ENCODE data around the gene PDE7B.

PDE7B gene

GRCh38 chr6:136025736-136026135 lies 174.2 kb downstream of the PDE7B start:
- no peak for TF ChIP-seq CTCF (IDR thresholded peaks at IDR 0.05)
- no peak overlapping the region for H3K4me3 ChIP-seq
- no peak overlapping the region for H3K27ac ChIP-seq
- DNase-seq (ENCODE audit: low spot score) = no peak

- TF ChIP-seq CTCF (IDR thresholded peaks at IDR 0.05) = no peak
- no peak for DNase-seq (ENCODE audit: low spot score)
- H3K27ac ChIP-seq = no peak overlapping the region
- H3K4me3 ChIP-seq = no peak overlapping the region
Observed at GRCh38 chr6:136030131-136030530, 178.6 kb downstream of the PDE7B start.

DNA sequence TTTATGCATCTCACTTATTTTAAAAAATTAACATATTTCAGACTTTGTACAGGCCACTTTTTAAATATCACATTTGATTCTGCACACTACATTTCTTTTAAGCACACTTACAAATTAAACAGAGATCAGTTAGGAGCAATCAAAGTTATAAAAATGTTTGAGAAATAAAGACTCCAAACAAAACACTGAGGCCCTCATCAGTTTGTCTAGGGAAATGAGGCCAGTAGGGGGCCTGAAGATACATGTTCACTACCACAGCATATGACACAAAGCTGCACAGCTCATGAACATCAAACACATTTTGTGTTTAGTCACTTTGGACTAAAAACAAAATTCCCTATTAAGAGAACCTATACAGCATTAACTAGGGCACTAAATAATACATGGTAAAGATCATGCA lies 180.5 kb downstream of the PDE7B start:
- Histone ChIP-seq H3K4me3 (no peak overlapping the region), H3K27ac (no peak overlapping the region)
- no peak for TF ChIP-seq CTCF (IDR thresholded peaks at IDR 0.05)
- DNase-seq (ENCODE audit: low spot score) = no peak

DNA sequence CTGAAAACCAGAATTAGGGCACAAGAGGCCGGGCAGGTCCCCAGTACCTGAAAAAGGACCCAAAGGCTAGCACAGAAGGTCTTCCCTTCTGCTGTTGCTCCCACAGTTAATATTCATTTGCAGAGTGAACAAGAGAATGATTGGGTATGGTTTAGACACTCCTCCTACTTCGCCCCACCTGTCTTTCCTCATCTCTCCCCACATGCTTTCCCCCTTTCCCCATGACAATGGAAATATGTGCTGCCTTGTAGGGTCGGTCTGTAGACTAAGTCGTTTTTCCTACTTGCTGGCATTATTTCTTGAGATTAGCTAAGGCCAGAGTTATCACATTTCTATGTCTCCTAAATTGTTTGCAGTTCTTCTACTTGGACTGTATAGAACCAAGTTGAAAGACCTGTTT lies 181.9 kb downstream of the PDE7B start:
- Histone ChIP-seq H3K4me3 (no peak overlapping the region), H3K27ac (no peak overlapping the region)
- DNase-seq (ENCODE audit: low spot score) = no peak
- no peak for TF ChIP-seq CTCF (IDR thresholded peaks at IDR 0.05)

GRCh38 chr6:136034422-136034821 lies 182.9 kb downstream of the PDE7B start:
- DNase-seq (ENCODE audit: low spot score) = no peak
- H3K27ac ChIP-seq = peak overlapping the region in 1 of 2 donors; percentile 11
- no peak overlapping the region for H3K4me3 ChIP-seq
- no peak for TF ChIP-seq CTCF (IDR thresholded peaks at IDR 0.05)

GRCh38 chr6:136035378-136036070 lies 184.0 kb downstream of the PDE7B start:
- DNase-seq (ENCODE audit: low spot score) = no peak
- no peak for TF ChIP-seq CTCF (IDR thresholded peaks at IDR 0.05)
- Histone ChIP-seq H3K27ac (peak overlapping the region in 1 of 2 donors; percentile 60), H3K4me3 (peak overlapping the region; percentile 25)

GRCh38 chr6:136036071-136036380 lies 184.5 kb downstream of the PDE7B start:
- peak overlapping the region in 1 of 2 donors; percentile 60 for H3K27ac ChIP-seq
- DNase-seq (ENCODE audit: low spot score) = no peak
- no peak overlapping the region for H3K4me3 ChIP-seq
- no peak for TF ChIP-seq CTCF (IDR thresholded peaks at IDR 0.05)
